Activated CD8-positive, alpha-beta memory T cell treated with anti-CD3 and anti-CD28 coated beads, Interleukin-2, amount 50 U/mL, for 4 hours (primary cell): ENCODE measurements around the gene SHISA9.

Source experiments
- DNase-seq: peaks from one replicate; pipeline ENCODE4 v3.0.0-alpha.2; 2020

The SHISA9 gene

GRCh38 chr16:13083681-13084080 lies 182.3 kb downstream of the SHISA9 start:
- no peak for DNase-seq

GRCh38 chr16:13084331-13084730 lies 182.9 kb downstream of the SHISA9 start:
- no peak for DNase-seq

- no peak for DNase-seq
These were observed 192.3 kb downstream of the SHISA9 start for GRCh38 chr16:13093661-13094060.

GRCh38 chr16:13095061-13095460 lies 193.7 kb downstream of the SHISA9 start:
- no peak for DNase-seq

- no peak for DNase-seq
These were observed 197.1 kb downstream of the SHISA9 start for GRCh38 chr16:13098536-13098935.

- no peak for DNase-seq
These were observed 198.4 kb downstream of the SHISA9 start for GRCh38 chr16:13099822-13100221.

GRCh38 chr16:13100970-13101369 lies 199.6 kb downstream of the SHISA9 start:
- no peak for DNase-seq

GRCh38 chr16:13101828-13102227 lies 200.4 kb downstream of the SHISA9 start:
- DNase-seq, result no peak

- no peak for DNase-seq
These were observed 201.0 kb downstream of the SHISA9 start for GRCh38 chr16:13102401-13102800.

GRCh38 chr16:13103831-13104530 lies 202.6 kb downstream of the SHISA9 start:
- no peak for DNase-seq

- no peak for DNase-seq
These were observed 203.4 kb downstream of the SHISA9 start for GRCh38 chr16:13104772-13105171.

GRCh38 chr16:13105427-13105826 lies 204.0 kb downstream of the SHISA9 start:
- DNase-seq, result no peak

- no peak for DNase-seq
These were observed 205.1 kb downstream of the SHISA9 start for GRCh38 chr16:13106464-13106863.

GRCh38 chr16:13108126-13108525 lies 206.7 kb downstream of the SHISA9 start:
- no peak for DNase-seq

- DNase-seq, result no peak
These were observed 207.8 kb downstream of the SHISA9 start for GRCh38 chr16:13109171-13109570.

GRCh38 chr16:13110124-13110796 lies 208.9 kb downstream of the SHISA9 start:
- no peak for DNase-seq

GRCh38 chr16:13111747-13112146 lies 210.3 kb downstream of the SHISA9 start:
- DNase-seq, result no peak

- DNase-seq, result no peak
These were observed 212.3 kb downstream of the SHISA9 start for GRCh38 chr16:13113741-13114140.

- no peak for DNase-seq
These were observed 216.7 kb downstream of the SHISA9 start for GRCh38 chr16:13118091-13118490.

- DNase-seq, result no peak
These were observed 218.7 kb downstream of the SHISA9 start for GRCh38 chr16:13120091-13120490.

GRCh38 chr16:13120557-13120956 lies 219.2 kb downstream of the SHISA9 start:
- no peak for DNase-seq

GRCh38 chr16:13123991-13124390 lies 222.6 kb downstream of the SHISA9 start:
- no peak for DNase-seq

- no peak for DNase-seq
These were observed 225.7 kb downstream of the SHISA9 start for GRCh38 chr16:13127144-13127543.

- DNase-seq, result no peak
These were observed 229.2 kb downstream of the SHISA9 start for GRCh38 chr16:13130586-13130985.

GRCh38 chr16:13134836-13135235 lies 233.4 kb downstream of the SHISA9 start:
- no peak for DNase-seq
